Tibial artery (tissue), 4 donors: ENCODE measurements around the gene TUG1.

ENCODE experiments used
- DNase-seq, 2 donors: peaks; one replicate each; pipeline ENCODE4 v3.0.0-alpha.2; 2019
- H3K27ac ChIP-seq, 2 donors: fragments of 200-600 bp; sonication (generic) in 1 of 2; 1 replicate in 1 of 2; 2 replicates in 1 of 2; pipeline ENCODE4 v1.5.1; 2018 to 2019; ENCODE audit warnings: mild to moderate bottlenecking in 1 of 2
- H3K27me3 ChIP-seq, 2 donors: fragments of 200-600 bp; sonication (generic) in 1 of 2; one replicate each; pipeline versions ENCODE4 v1.5.1 to v1.6.0; 2016 to 2019
- H3K36me3 ChIP-seq, 3 donors: fragments of 200-600 bp; sonication (generic) in 2 of 3; one replicate each; pipeline ENCODE4 v1.5.1; 2016 to 2019; ENCODE audit warnings: mild to moderate bottlenecking in 2 of 3
- H3K4me1 ChIP-seq, 4 donors: fragments of 200-600 bp; sonication (generic) in 2 of 4; 1 replicate in 3 of 4; 2 replicates in 1 of 4; pipeline ENCODE4 v1.5.1; 2016 to 2019
- H3K4me3 ChIP-seq, 2 donors: fragments of 200-600 bp; sonication (generic) in 1 of 2; 1 replicate in 1 of 2; 2 replicates in 1 of 2; pipeline ENCODE4 v1.5.1; 2018 to 2019; ENCODE audit warnings: mild to moderate bottlenecking in 2 of 2
- H3K9me3 ChIP-seq, 3 donors: fragments of 200-600 bp; sonication (generic) in 1 of 3; one replicate each; pipeline ENCODE4 v1.5.1; 2016 to 2019
- intact Hi-C: fragments of 100-400 bp; cut with DNase I; formaldehyde crosslinking; loops from one replicate; pipeline ENCODE4 v1.15.0; 2023; ENCODE audit warnings: low total_unique reads
- TF ChIP-seq, protein P1 (sequence below), 2 experiments: fragments of 200-600 bp in 1 of 2; fragments of 450-650 bp in 1 of 2; IDR thresholded peaks; one replicate each; pipeline ENCODE4 v1.5.1; 2017 to 2019; ENCODE audit warnings: antibody characterized with exemption in 2 of 2, mild to moderate bottlenecking in 1 of 2, moderate library complexity in 1 of 2

The TUG1 gene

GRCh38 chr22:30930228-30930627, 38.8 kb upstream of the TUG1 start:
- H3K27me3 ChIP-seq: no peaks in the 10 kb centered on the region
- H3K36me3 ChIP-seq: peaks cover 84 to 100% (median 96%) of the 10 kb centered on the region in 3 donors
- H3K9me3 ChIP-seq: no peaks in the 10 kb centered on the region
- no peak overlapping the region for H3K27ac ChIP-seq
- intact Hi-C loops: no loop called here
- no peak for DNase-seq
- no peak overlapping the region for H3K4me3 ChIP-seq
- H3K4me1 ChIP-seq: peaks cover 0 to 7% (median 0%) of the 10 kb centered on the region in 4 donors
- TF ChIP-seq, protein P1, sequence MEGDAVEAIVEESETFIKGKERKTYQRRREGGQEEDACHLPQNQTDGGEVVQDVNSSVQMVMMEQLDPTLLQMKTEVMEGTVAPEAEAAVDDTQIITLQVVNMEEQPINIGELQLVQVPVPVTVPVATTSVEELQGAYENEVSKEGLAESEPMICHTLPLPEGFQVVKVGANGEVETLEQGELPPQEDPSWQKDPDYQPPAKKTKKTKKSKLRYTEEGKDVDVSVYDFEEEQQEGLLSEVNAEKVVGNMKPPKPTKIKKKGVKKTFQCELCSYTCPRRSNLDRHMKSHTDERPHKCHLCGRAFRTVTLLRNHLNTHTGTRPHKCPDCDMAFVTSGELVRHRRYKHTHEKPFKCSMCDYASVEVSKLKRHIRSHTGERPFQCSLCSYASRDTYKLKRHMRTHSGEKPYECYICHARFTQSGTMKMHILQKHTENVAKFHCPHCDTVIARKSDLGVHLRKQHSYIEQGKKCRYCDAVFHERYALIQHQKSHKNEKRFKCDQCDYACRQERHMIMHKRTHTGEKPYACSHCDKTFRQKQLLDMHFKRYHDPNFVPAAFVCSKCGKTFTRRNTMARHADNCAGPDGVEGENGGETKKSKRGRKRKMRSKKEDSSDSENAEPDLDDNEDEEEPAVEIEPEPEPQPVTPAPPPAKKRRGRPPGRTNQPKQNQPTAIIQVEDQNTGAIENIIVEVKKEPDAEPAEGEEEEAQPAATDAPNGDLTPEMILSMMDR (IDR thresholded peaks at IDR 0.05): no peak

DNA sequence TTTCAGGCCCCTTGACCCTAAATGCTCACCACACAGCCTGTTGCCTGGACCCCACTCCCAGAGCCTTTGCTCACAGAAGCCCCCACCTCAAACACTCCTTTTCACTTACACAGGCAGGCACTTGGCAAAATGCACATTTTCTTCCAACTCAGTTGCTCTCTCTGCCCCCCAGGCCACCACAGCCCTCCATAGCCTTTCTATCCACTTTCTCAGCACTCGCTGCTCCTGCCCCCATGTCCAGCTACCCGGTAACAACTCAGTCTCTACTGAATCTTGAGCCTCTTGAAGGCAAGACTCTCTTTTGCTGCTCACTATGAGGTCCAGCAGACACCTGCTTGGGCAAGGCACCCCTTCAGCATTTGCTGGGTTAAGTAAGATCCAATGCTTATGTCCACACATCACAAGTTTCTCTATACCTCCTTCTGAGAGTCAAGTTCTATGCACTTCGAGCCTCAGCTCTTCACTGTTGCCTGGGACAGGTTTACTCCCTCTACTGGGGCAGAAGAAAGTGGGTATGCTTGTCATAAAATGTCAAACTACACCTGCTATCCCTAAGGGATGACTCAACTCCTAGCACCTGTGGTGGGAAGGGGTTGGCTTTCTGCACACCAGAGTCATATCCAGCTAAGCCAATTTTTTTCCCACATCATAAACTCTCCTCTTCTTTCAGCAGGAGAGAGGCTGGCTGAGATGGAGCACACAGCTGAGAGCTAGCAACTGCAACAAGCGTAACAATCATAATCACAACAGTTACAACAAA, 37.3 kb upstream of the TUG1 start:
- intact Hi-C loops: no loop called here
- Histone ChIP-seq H3K4me1 (peaks cover 0 to 7% (median 0%) of the 10 kb centered on the region in 4 donors), H3K9me3 (no peaks in the 10 kb centered on the region), H3K36me3 (peaks cover 95 to 100% (median 99%) of the 10 kb centered on the region in 3 donors), H3K27ac (no peak overlapping the region), H3K4me3 (no peak overlapping the region), H3K27me3 (no peaks in the 10 kb centered on the region)
- no peak for DNase-seq
- TF ChIP-seq, protein P1 (IDR thresholded peaks at IDR 0.05): no peak

DNA sequence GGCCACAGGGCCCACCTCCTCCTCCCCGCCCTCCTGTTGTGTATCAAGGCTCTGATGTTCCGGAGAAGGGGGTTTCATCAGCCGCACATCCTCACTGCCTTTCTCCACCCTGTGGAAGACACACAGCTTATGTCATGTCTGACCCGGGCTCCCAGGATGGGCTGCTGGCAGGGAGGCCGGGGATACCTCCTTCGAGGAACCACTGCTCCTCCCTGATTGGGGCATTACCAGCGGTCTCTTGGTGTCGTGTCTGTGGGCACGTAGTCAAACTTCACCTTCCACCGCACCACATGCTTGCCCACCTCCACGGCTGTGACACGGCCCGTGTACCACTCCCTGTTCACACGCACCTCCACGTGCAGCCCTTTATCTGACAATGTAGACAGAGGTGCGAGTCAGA, 36.4 kb upstream of the TUG1 start:
- Histone ChIP-seq H3K36me3 (peaks cover 96 to 100% (median 99%) of the 10 kb centered on the region in 3 donors), H3K4me3 (no peak overlapping the region), H3K27me3 (no peaks in the 10 kb centered on the region), H3K9me3 (no peaks in the 10 kb centered on the region), H3K4me1 (peaks cover 0 to 7% (median 0%) of the 10 kb centered on the region in 4 donors), H3K27ac (no peak overlapping the region)
- DNase-seq: no peak
- intact Hi-C loops: no loop called here
- TF ChIP-seq, protein P1 (IDR thresholded peaks at IDR 0.05): no peak

DNA sequence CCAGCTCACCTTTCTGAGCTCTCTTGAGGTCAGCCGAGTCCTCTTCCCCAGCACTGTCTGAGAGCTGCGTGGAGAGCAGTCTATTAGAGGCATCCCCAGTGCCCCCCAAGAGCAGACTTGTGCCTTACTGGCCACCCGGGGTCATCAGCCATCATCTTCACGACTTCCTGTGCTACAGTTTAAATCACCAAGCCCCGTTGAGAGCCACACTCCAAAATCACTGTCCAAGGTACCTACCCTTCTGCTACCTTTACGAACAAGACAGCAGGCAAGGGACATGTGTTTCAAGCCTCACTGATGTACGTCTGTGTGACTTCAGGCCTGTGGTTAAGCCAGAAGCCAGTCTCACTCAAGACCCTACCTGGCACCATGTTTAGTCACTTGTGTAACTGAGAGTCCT, 35.6 kb upstream of the TUG1 start:
- intact Hi-C loops: no loop called here

GRCh38 chr22:30934053-30934452, 35.0 kb upstream of the TUG1 start:
- TF ChIP-seq, protein P1 (IDR thresholded peaks at IDR 0.05): no peak
- Histone ChIP-seq H3K27me3 (no peaks in the 10 kb centered on the region), H3K4me3 (no peak overlapping the region), H3K27ac (no peak overlapping the region), H3K36me3 (peaks cover 89 to 100% (median 99%) of the 10 kb centered on the region in 3 donors), H3K4me1 (peaks cover 0 to 7% (median 0%) of the 10 kb centered on the region in 4 donors), H3K9me3 (no peaks in the 10 kb centered on the region)
- intact Hi-C loops: no loop called here
- no peak for DNase-seq

More for the DNA sequence above, 35.6 kb upstream of the TUG1 start:
- no peak overlapping the region for H3K27ac ChIP-seq
- H3K36me3 ChIP-seq: peaks cover 91 to 100% (median 99%) of the 10 kb centered on the region in 3 donors
- H3K4me1 ChIP-seq: peaks cover 0 to 7% (median 0%) of the 10 kb centered on the region in 4 donors
- H3K27me3 ChIP-seq: no peaks in the 10 kb centered on the region
- TF ChIP-seq, protein P1 (IDR thresholded peaks at IDR 0.05): no peak
- H3K4me3 ChIP-seq: no peak overlapping the region
- DNase-seq: no peak
- no peaks in the 10 kb centered on the region for H3K9me3 ChIP-seq
